Measurements from ENCODE around the gene ASIC5. TPM values are rescaled to one million over a fixed set of nuclear protein-coding genes. Genes with fewer than 3 reads are reported as not detected.
A peak's percentile ranks its signal among the peaks of the same experiment; 100 is the strongest.

The ASIC5 gene
- total RNA-seq (not detected), polyA plus RNA-seq (not detected)

GRCh38 chr4:155866177-155866576 lies at the start of gene ASIC5:
Gene ASIC5 (minus strand): TSS chr4:155866277. CDS start chr4:155866226, 51 bp downstream.
- no peaks in the 10 kb centered on the region for H3K4me1 ChIP-seq (ENCODE audit: insufficient read depth, low read length)
- H3K4me3 Mint-ChIP-seq = no peak within 1 kb of the TSS
- ChIA-PET POLR2A (no interaction called here), CTCF (no interaction called here)
- no peak within 1 kb of the TSS for H3K27ac ChIP-seq (ENCODE audit: low read depth, low read length)
- DNase-seq = no peak
- no peaks in the 10 kb centered on the region for H3K27me3 Mint-ChIP-seq
- H3K9me3 ChIP-seq (ENCODE audit: low read length) = no peaks in the 10 kb centered on the region
- no peak within 1 kb of the TSS for H3K4me3 ChIP-seq (ENCODE audit: low read length)
- no peaks in the 10 kb centered on the region for H3K36me3 ChIP-seq (ENCODE audit: insufficient read depth, low read length)
- no peaks in the 10 kb centered on the region for H3K27me3 ChIP-seq (ENCODE audit: insufficient read depth, low read length, poor library complexity, severe bottlenecking)
- no peaks in the 10 kb centered on the region for H3K4me1 Mint-ChIP-seq
- no peaks in the 10 kb centered on the region for H3K36me3 Mint-ChIP-seq
- H3K27ac Mint-ChIP-seq = no peak within 1 kb of the TSS
- H3K9me3 Mint-ChIP-seq = peaks cover 0 to 4% (median 0%) of the 10 kb centered on the region in 5 donors

DNA sequence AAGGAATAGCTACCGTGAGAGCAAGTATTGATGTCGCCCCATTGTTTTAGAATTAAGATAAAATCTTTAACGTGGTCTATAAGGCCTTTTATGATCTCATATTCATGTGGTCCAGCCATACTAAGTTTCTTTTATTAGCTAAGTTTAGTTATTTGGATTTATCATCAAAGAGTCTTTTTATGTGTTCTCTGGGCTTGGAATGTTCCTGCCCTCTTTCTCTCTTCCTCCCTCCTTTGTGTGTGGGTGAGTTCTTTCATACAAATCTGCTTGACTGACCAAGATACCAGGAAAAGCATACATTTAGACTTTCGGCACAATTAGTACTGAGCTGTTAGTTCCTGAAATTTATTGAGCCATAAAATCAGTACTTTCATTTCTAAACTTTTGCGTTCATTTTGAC lies 48.7 kb upstream of the ASIC5 start:
- Histone ChIP-seq H3K4me1 (ENCODE audit: insufficient read depth, low read length) (no peaks in the 10 kb centered on the region), H3K27ac (ENCODE audit: low read depth, low read length) (no peak overlapping the region), H3K36me3 (ENCODE audit: insufficient read depth, low read length) (no peaks in the 10 kb centered on the region), H3K9me3 (ENCODE audit: low read length) (no peaks in the 10 kb centered on the region), H3K4me3 (ENCODE audit: low read length) (no peak overlapping the region), H3K27me3 (ENCODE audit: insufficient read depth, low read length, poor library complexity, severe bottlenecking) (no peaks in the 10 kb centered on the region)
- Mint-ChIP-seq H3K27ac (no peak overlapping the region), H3K4me1 (no peaks in the 10 kb centered on the region), H3K9me3 (no peaks in the 10 kb centered on the region), H3K4me3 (no peak overlapping the region), H3K36me3 (no peaks in the 10 kb centered on the region), H3K27me3 (peaks cover 3% of the 10 kb centered on the region in 2 donors)
- CTCF ChIA-PET = no interaction called here
- DNase-seq = no peak
- POLR2A ChIA-PET = no interaction called here

GRCh38 chr4:155911905-155912304 lies 45.8 kb upstream of the ASIC5 start:
- DNase-seq = no peak
- Histone ChIP-seq H3K27me3 (ENCODE audit: insufficient read depth, low read length, poor library complexity, severe bottlenecking) (no peaks in the 10 kb centered on the region), H3K27ac (ENCODE audit: low read depth, low read length) (no peak overlapping the region), H3K9me3 (ENCODE audit: low read length) (no peaks in the 10 kb centered on the region), H3K36me3 (ENCODE audit: insufficient read depth, low read length) (no peaks in the 10 kb centered on the region), H3K4me1 (ENCODE audit: insufficient read depth, low read length) (no peaks in the 10 kb centered on the region), H3K4me3 (ENCODE audit: low read length) (no peak overlapping the region)
- Mint-ChIP-seq H3K36me3 (no peaks in the 10 kb centered on the region), H3K4me3 (no peak overlapping the region), H3K27me3 (peaks cover 3 to 15% of the 10 kb centered on the region in 2 donors), H3K27ac (no peak overlapping the region), H3K4me1 (no peaks in the 10 kb centered on the region), H3K9me3 (no peaks in the 10 kb centered on the region)
- ChIA-PET CTCF (no interaction called here), POLR2A (no interaction called here)

DNA sequence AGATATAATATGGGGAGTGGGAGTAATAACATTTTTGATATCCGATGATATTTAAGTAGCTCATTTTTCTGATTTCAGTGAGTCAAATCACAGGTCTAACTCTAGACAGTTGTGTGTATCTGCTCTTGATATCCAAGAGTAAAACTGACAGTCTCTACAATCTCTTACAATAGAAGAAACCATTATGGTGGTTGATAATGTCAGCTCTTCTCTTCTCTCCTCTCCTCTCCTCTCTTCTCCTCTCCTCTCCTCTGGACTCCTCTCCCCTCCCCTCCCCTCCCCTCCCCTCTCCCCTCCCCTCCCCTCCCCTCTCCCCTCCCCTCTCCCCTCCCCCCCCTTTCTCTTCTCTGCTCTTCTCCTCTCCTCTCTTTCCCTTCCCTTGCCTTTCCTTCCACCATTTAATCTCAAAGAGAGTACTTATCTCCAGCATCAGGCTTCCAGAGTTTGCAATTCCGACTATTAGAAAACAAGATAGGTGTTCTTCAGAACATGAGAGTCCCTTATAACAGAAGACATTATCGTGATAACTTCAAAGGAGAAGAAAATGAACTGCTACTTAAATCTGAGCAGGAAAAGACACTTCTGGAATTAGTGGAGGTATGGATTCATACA lies 43.6 kb upstream of the ASIC5 start:
- no peak overlapping the region for H3K4me3 Mint-ChIP-seq

DNA sequence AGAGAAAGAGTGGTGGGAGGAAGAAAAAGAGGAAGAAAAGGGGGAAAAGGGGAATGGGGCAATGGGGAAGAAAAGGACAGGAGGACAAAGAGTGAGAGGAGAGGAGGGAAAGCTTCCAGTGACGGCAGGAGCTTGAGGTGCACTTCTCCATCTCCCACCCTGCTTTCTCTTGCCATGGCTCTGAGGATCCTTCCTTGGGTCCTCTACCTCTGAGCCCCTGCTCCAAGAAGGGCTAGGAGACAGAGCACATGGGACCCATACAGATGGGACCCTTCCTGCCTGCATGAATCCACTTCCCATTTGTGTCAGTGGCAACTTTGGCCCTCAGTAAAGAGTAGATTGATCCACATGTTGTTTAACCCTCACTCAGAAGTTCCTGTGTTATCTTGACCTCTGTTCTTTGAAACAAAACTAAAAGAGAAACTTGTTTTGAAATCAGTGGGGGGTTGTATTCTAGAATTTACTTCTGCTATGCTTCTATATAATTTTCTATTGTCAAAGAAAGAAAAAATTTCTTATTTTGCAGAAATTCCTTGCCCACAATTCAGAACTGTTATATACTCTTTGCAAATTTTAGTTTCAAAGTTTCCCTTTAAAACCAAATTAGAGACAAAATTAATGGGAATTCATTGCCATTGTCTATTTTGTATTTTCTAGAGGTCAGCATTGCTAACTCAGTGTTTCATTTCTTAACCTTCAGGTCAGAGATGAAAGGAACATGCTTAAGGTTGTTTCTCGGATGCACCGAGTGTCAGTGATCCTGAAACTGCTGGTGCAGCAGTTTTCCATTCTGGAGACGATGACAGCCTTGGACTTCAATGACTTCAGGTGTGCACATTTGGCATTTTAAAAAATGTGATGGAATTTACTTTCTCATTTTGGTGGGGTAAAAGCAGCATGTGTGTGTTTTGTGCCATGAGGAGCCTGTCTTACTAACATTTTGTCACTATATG lies 42.4 kb upstream of the ASIC5 start:
- Mint-ChIP-seq H3K36me3 (no peaks in the 10 kb centered on the region), H3K27ac (peak overlapping the region in 1 of 8 donors; percentile 1), H3K4me1 (no peaks in the 10 kb centered on the region), H3K27me3 (peaks cover 2 to 20% of the 10 kb centered on the region in 2 donors), H3K9me3 (no peaks in the 10 kb centered on the region), H3K4me3 (no peak overlapping the region)
- Histone ChIP-seq H3K9me3 (ENCODE audit: low read length) (no peaks in the 10 kb centered on the region), H3K27me3 (ENCODE audit: insufficient read depth, low read length, poor library complexity, severe bottlenecking) (no peaks in the 10 kb centered on the region), H3K4me1 (ENCODE audit: insufficient read depth, low read length) (no peaks in the 10 kb centered on the region), H3K4me3 (ENCODE audit: low read length) (no peak overlapping the region), H3K36me3 (ENCODE audit: insufficient read depth, low read length) (no peaks in the 10 kb centered on the region), H3K27ac (ENCODE audit: low read depth, low read length) (no peak overlapping the region)
- ChIA-PET CTCF (no interaction called here), POLR2A (no interaction called here)
- DNase-seq = no peak

More for the DNA sequence above, 43.6 kb upstream of the ASIC5 start:
- H3K9me3 Mint-ChIP-seq = no peaks in the 10 kb centered on the region
- ChIA-PET CTCF (no interaction called here), POLR2A (no interaction called here)
- Histone ChIP-seq H3K27me3 (ENCODE audit: insufficient read depth, low read length, poor library complexity, severe bottlenecking) (no peaks in the 10 kb centered on the region), H3K9me3 (ENCODE audit: low read length) (no peaks in the 10 kb centered on the region), H3K27ac (ENCODE audit: low read depth, low read length) (no peak overlapping the region), H3K36me3 (ENCODE audit: insufficient read depth, low read length) (no peaks in the 10 kb centered on the region), H3K4me3 (ENCODE audit: low read length) (no peak overlapping the region), H3K4me1 (ENCODE audit: insufficient read depth, low read length) (no peaks in the 10 kb centered on the region)
- no peak for DNase-seq
- H3K27ac Mint-ChIP-seq = no peak overlapping the region
- H3K4me1 Mint-ChIP-seq = no peaks in the 10 kb centered on the region
- H3K36me3 Mint-ChIP-seq = no peaks in the 10 kb centered on the region
- peaks cover 2 to 20% of the 10 kb centered on the region in 2 donors for H3K27me3 Mint-ChIP-seq

- H3K4me3 ChIP-seq (ENCODE audit: low read length) = no peak overlapping the region
- Mint-ChIP-seq H3K27ac (no peak overlapping the region), H3K4me1 (no peaks in the 10 kb centered on the region), H3K27me3 (peaks cover 2 to 20% of the 10 kb centered on the region in 2 donors), H3K9me3 (no peaks in the 10 kb centered on the region), H3K36me3 (no peaks in the 10 kb centered on the region), H3K4me3 (no peak overlapping the region)
- no peaks in the 10 kb centered on the region for H3K36me3 ChIP-seq (ENCODE audit: insufficient read depth, low read length)
- CTCF ChIA-PET = no interaction called here
- POLR2A ChIA-PET = no interaction called here
- no peak overlapping the region for H3K27ac ChIP-seq (ENCODE audit: low read depth, low read length)
- H3K27me3 ChIP-seq (ENCODE audit: insufficient read depth, low read length, poor library complexity, severe bottlenecking) = no peaks in the 10 kb centered on the region
- H3K9me3 ChIP-seq (ENCODE audit: low read length) = no peaks in the 10 kb centered on the region
- H3K4me1 ChIP-seq (ENCODE audit: insufficient read depth, low read length) = no peaks in the 10 kb centered on the region
- no peak for DNase-seq
These were observed 41.5 kb upstream of the ASIC5 start for GRCh38 chr4:155907556-155907955.

DNA sequence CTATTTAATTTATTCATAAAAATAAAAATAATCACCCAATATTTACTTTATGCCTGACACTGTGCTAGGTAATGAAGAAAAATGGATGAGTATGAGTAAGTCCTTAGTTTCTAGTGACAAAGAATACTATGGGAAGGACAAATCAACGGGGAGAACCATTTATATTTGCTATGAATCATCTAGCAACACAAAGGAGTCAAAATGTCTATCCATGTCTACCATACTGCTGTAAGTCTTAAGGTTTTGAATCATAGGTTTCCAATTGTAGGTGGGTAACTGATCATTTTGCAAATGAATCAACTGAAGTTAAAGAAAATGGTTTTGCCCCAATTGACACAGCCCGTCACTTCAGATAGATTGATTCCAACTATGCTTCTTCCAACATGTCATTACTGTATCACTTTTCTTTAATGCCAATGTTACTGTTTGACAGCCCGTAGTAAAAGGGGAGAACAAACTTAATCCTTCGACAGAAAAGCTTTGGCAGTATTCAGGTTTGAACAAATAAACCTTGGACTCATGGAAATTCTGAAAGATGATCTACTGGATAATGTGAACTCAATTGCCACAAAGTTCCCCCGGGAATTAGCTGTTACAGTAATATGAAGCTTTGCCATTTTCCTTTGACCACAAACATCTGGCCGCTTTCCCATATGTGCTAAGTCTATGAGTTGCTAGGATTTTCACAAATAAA lies 40.6 kb upstream of the ASIC5 start:
- Mint-ChIP-seq H3K27ac (no peak overlapping the region), H3K4me1 (no peaks in the 10 kb centered on the region), H3K9me3 (no peaks in the 10 kb centered on the region), H3K4me3 (no peak overlapping the region), H3K36me3 (no peaks in the 10 kb centered on the region), H3K27me3 (peaks cover 2 to 20% of the 10 kb centered on the region in 2 donors)
- POLR2A ChIA-PET = no interaction called here
- H3K27ac ChIP-seq (ENCODE audit: low read depth, low read length) = no peak overlapping the region
- no peaks in the 10 kb centered on the region for H3K9me3 ChIP-seq (ENCODE audit: low read length)
- no peaks in the 10 kb centered on the region for H3K36me3 ChIP-seq (ENCODE audit: insufficient read depth, low read length)
- H3K27me3 ChIP-seq (ENCODE audit: insufficient read depth, low read length, poor library complexity, severe bottlenecking) = no peaks in the 10 kb centered on the region
- no peak overlapping the region for H3K4me3 ChIP-seq (ENCODE audit: low read length)
- CTCF ChIA-PET = no interaction called here
- no peaks in the 10 kb centered on the region for H3K4me1 ChIP-seq (ENCODE audit: insufficient read depth, low read length)
- DNase-seq = no peak

- peaks cover 0 to 14% of the 10 kb centered on the region in 2 donors for H3K27me3 Mint-ChIP-seq
- H3K36me3 Mint-ChIP-seq = no peaks in the 10 kb centered on the region
- Histone ChIP-seq H3K4me1 (ENCODE audit: insufficient read depth, low read length) (no peaks in the 10 kb centered on the region), H3K27ac (ENCODE audit: low read depth, low read length) (no peak overlapping the region), H3K27me3 (ENCODE audit: insufficient read depth, low read length, poor library complexity, severe bottlenecking) (no peaks in the 10 kb centered on the region), H3K9me3 (ENCODE audit: low read length) (no peaks in the 10 kb centered on the region), H3K4me3 (ENCODE audit: low read length) (no peak overlapping the region), H3K36me3 (ENCODE audit: insufficient read depth, low read length) (no peaks in the 10 kb centered on the region)
- DNase-seq = no peak
- no peak overlapping the region for H3K4me3 Mint-ChIP-seq
- no peaks in the 10 kb centered on the region for H3K9me3 Mint-ChIP-seq
- no peaks in the 10 kb centered on the region for H3K4me1 Mint-ChIP-seq
- POLR2A ChIA-PET = no interaction called here
- H3K27ac Mint-ChIP-seq = no peak overlapping the region
- CTCF ChIA-PET = no interaction called here
These were observed 38.3 kb upstream of the ASIC5 start for GRCh38 chr4:155904331-155904730.

All from CD8-positive, alpha-beta memory T cell (primary cell).